Right atrium auricular region (tissue), 2 donors: ENCODE results near the gene CNOT6. TPM values are rescaled to one million over a fixed set of nuclear protein-coding genes. Genes with fewer than 3 reads are reported as not detected.
"Not testable (repeated sequence)": the region's sequence is repeated elsewhere in the genome, so short reads cannot be mapped to it uniquely, and the experiment has no call there.

Source experiments
- DNase-seq: peaks from one replicate; pipeline ENCODE4 v3.0.0-alpha.2; 2019; ENCODE audit warnings: low spot score
- H3K27ac ChIP-seq, 2 donors: fragments of 200-600 bp; sonication (generic); 1 replicate in 1 of 2; 2 replicates in 1 of 2; pipeline ENCODE4 v1.5.1; 2016 to 2019
- H3K27me3 ChIP-seq, 2 donors: fragments of 200-600 bp; sonication (generic); one replicate each; pipeline versions ENCODE4 v1.5.1 to v1.6.0; 2017 to 2019
- H3K36me3 ChIP-seq: fragments of 200-600 bp; sonication (generic); one replicate; pipeline ENCODE4 v1.5.1; 2016
- H3K4me1 ChIP-seq, 2 donors: fragments of 200-600 bp; sonication (generic); one replicate each; pipeline versions ENCODE4 v1.5.1 to v1.6.0; 2017 to 2019
- H3K4me3 ChIP-seq, 2 donors: fragments of 200-600 bp; sonication (generic); 1 replicate in 1 of 2; 2 replicates in 1 of 2; pipeline ENCODE4 v1.5.1; 2017 to 2019; ENCODE audit warnings: mild to moderate bottlenecking in 1 of 2, moderate library complexity in 1 of 2
- H3K9me3 ChIP-seq, 2 donors: fragments of 200-600 bp; sonication (generic); one replicate each; pipeline ENCODE4 v1.5.1; 2019
- CTCF ChIP-seq, 2 donors: fragments of 200-600 bp; sonication (generic); IDR thresholded peaks; one replicate each; pipeline ENCODE4 v1.5.1; 2019; ENCODE audit warnings: antibody characterized with exemption in 2 of 2
- total RNA-seq, 2 donors: library from RNA; depleted of rRNA; stranded (reverse); fragments of >200 nt; gene quantifications; one replicate each; pipeline ENCODE4 v1.1.0, GENCODE V29; 2016

The CNOT6 gene
- total RNA-seq, 2 donors from 2014 or later = 7.2 to 7.7 TPM

DNA sequence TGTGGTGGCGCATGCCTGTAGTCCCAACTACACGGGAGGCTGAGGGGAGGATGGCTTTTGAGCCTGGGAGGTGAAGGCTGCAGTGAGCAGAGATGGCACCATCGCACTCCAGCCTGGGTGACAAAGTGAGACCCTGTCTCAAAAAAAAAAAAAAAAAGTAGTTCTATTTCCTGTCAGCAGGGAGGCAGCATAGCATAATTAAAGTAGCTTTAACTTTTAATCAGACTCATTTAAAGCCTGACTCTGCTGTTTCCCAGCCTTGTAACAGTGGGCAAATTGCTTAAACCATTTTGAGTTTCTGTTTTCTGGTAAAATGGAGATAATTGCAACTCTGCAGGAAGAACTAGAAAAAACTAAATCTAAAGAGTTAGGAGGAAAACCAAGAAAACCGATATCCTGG, 31.2 kb downstream of the CNOT6 start:
- H3K9me3 ChIP-seq = no peaks in the 10 kb centered on the region
- no peaks in the 10 kb centered on the region for H3K36me3 ChIP-seq
- DNase-seq = no peak
- TF ChIP-seq CTCF (IDR thresholded peaks at IDR 0.05) = no peak
- no peak overlapping the region for H3K27ac ChIP-seq
- no peaks in the 10 kb centered on the region for H3K27me3 ChIP-seq
- peaks cover 0 to 36% of the 10 kb centered on the region in 2 donors for H3K4me1 ChIP-seq
- H3K4me3 ChIP-seq = no peak overlapping the region

- H3K27me3 ChIP-seq = no peaks in the 10 kb centered on the region
- no peak for DNase-seq
- no peaks in the 10 kb centered on the region for H3K36me3 ChIP-seq
- TF ChIP-seq CTCF (IDR thresholded peaks at IDR 0.05) = no peak
- no peak overlapping the region for H3K27ac ChIP-seq
- peaks cover 0 to 36% of the 10 kb centered on the region in 2 donors for H3K4me1 ChIP-seq
- H3K9me3 ChIP-seq = no peaks in the 10 kb centered on the region
- no peak overlapping the region for H3K4me3 ChIP-seq
These were observed 32.1 kb downstream of the CNOT6 start for GRCh38 chr5:180526269-180526668.

GRCh38 chr5:180527659-180528058, 33.5 kb downstream of the CNOT6 start:
- Histone ChIP-seq H3K4me1 (peaks cover 0 to 26% of the 10 kb centered on the region in 2 donors), H3K27ac (no peak overlapping the region), H3K4me3 (no peak overlapping the region), H3K27me3 (no peaks in the 10 kb centered on the region), H3K9me3 (no peaks in the 10 kb centered on the region), H3K36me3 (peaks cover 5% of the 10 kb centered on the region)
- DNase-seq = no peak
- TF ChIP-seq CTCF (IDR thresholded peaks at IDR 0.05) = no peak

- H3K36me3 ChIP-seq, H3K27ac ChIP-seq, DNase-seq, H3K27me3 ChIP-seq, H3K4me3 ChIP-seq, H3K4me1 ChIP-seq, H3K9me3 ChIP-seq: not testable (repeated sequence)
These were observed 36.9 kb downstream of the CNOT6 start for GRCh38 chr5:180531036-180531585.

GRCh38 chr5:180532268-180532667, 38.1 kb downstream of the CNOT6 start:
- H3K27me3 ChIP-seq = no peaks in the 10 kb centered on the region
- no peak for TF ChIP-seq CTCF (IDR thresholded peaks at IDR 0.05)
- H3K27ac ChIP-seq = no peak overlapping the region
- no peak overlapping the region for H3K4me3 ChIP-seq
- no peak for DNase-seq
- H3K36me3 ChIP-seq = peaks cover 5% of the 10 kb centered on the region
- no peaks in the 10 kb centered on the region for H3K4me1 ChIP-seq
- H3K9me3 ChIP-seq = no peaks in the 10 kb centered on the region

DNA sequence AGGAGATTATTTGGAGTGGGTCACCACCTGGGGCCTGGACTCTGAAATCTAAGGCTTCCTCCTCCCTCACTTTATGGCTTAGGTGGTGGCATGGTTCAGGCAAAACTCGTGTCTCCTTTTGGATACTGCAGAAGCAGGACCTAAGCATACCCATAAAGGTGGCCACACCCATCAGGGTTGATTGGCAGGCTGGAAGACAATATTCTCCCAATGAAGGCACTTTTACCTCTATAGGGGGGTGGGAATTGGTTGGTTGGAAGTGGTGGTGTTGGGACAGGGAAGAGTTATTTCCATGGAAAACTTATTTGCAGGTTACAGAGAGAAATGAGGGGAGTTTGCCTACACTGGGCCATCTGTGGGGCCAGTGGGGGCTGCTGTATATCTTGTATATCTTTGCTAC, 39.7 kb downstream of the CNOT6 start:
- Histone ChIP-seq H3K36me3 (peaks cover 5% of the 10 kb centered on the region), H3K4me3 (no peak overlapping the region), H3K27ac (no peak overlapping the region), H3K27me3 (no peaks in the 10 kb centered on the region), H3K9me3 (no peaks in the 10 kb centered on the region), H3K4me1 (no peaks in the 10 kb centered on the region)
- TF ChIP-seq CTCF (IDR thresholded peaks at IDR 0.05) = no peak
- DNase-seq = no peak
